Colonic mucosa (tissue), 4 donors: ENCODE results near the gene EXT2. TPM values are rescaled to one million over a fixed set of nuclear protein-coding genes. Genes with fewer than 3 reads are reported as not detected.

Source experiments
- DNase-seq: peaks from one replicate; pipeline ENCODE4 v3.0.0-alpha.2; 2020
- H3K27ac ChIP-seq: fragments of 200-600 bp; one replicate; pipeline ENCODE4 v1.8.0; 2021
- H3K27me3 ChIP-seq: fragments of 200-600 bp; one replicate; pipeline ENCODE4 v1.8.0; 2021
- H3K36me3 ChIP-seq: fragments of 200-600 bp; one replicate; pipeline ENCODE4 v1.8.0; 2021
- H3K4me1 ChIP-seq: fragments of 200-600 bp; one replicate; pipeline ENCODE4 v1.8.0; 2021; ENCODE audit warnings: mild to moderate bottlenecking
- H3K4me3 ChIP-seq: fragments of 200-600 bp; one replicate; pipeline ENCODE4 v1.8.0; 2021
- H3K9ac ChIP-seq, 2 donors: one replicate each; pipeline ENCODE4 v1.7.0; 2013; ENCODE audit warnings: control low read depth in 2 of 2, low read depth in 2 of 2, low read length in 2 of 2
- H3K9me3 ChIP-seq: fragments of 200-600 bp; one replicate; pipeline ENCODE4 v1.8.0; 2021
- intact Hi-C: fragments of 100-400 bp; cut with DNase I; formaldehyde crosslinking; loops from one replicate; pipeline ENCODE4 v1.14.1; 2022
- total RNA-seq, 2 donors: library from RNA; stranded (reverse); fragmentation: NEBNext Ultra II Directional in 1 of 2; extraction: Animal tissue kit (Norgen Biotek cat#: 25700) in 1 of 2; gene quantifications; one replicate each; pipeline ENCODE4 v1.2.1, GENCODE V29; 2021
- TF ChIP-seq, protein P1 (sequence below): fragments of 200-600 bp; IDR thresholded peaks from one replicate; pipeline ENCODE4 v1.8.0; 2022; ENCODE audit warnings: antibody characterized with exemption, mild to moderate bottlenecking
- donor health status: healthy.
- donor health status: DM: no; HTN: no; CAD: no.
- donor health status: DM: no; HTN: no; CAD: no.

EXT2 gene
- total RNA-seq, 2 donors from 2014 or later = 53.2 to 54.7 TPM

DNA sequence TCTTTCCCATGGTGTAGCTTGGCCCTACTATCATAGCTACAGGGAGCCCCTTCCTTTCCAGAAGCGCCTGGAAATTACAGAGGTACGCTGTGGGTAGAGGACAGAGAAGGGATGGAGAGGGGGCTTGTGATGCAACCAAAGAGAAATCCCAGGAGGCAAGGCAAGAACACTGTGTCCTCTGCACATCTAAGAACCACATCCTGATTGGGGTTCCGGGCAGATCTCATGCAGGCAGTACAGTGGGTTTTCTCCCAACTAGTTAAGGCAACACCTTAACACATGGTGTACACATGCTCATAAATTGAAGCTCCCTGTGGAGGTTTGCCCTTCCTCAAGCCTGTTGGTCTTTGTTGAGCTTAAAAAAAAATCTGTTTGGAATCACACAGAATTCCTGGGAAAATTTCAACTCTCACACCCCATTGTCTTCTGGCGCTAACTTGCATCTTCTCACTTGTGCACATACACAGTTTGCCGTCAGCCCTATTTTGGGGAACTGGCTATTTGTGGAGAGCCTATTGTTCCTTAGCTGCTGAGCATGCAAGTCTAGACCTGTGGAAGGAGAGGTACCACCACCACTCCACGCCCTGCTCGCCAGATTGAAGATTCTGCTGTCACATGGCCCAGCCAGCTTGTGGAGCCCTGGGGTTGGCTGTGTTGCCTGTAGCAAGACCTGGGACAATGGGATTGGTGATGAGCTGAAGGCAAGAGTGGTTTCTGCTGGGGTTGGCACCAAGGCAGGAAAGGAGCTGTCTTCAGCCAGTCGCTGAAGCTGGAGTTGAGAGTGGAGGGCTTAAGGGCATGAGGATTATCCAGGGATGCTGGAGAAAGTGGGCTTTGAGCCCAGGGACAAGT is 162.1 kb downstream of the EXT2 start:
- no peak for DNase-seq
- H3K4me1 ChIP-seq = no peaks in the 10 kb centered on the region
- H3K27ac ChIP-seq = no peak overlapping the region
- TF ChIP-seq, protein P1, sequence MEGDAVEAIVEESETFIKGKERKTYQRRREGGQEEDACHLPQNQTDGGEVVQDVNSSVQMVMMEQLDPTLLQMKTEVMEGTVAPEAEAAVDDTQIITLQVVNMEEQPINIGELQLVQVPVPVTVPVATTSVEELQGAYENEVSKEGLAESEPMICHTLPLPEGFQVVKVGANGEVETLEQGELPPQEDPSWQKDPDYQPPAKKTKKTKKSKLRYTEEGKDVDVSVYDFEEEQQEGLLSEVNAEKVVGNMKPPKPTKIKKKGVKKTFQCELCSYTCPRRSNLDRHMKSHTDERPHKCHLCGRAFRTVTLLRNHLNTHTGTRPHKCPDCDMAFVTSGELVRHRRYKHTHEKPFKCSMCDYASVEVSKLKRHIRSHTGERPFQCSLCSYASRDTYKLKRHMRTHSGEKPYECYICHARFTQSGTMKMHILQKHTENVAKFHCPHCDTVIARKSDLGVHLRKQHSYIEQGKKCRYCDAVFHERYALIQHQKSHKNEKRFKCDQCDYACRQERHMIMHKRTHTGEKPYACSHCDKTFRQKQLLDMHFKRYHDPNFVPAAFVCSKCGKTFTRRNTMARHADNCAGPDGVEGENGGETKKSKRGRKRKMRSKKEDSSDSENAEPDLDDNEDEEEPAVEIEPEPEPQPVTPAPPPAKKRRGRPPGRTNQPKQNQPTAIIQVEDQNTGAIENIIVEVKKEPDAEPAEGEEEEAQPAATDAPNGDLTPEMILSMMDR = no peak
- H3K9me3 ChIP-seq = no peaks in the 10 kb centered on the region
- intact Hi-C loops = no loop called here
- H3K9ac ChIP-seq = no peak overlapping the region
- no peaks in the 10 kb centered on the region for H3K27me3 ChIP-seq
- no peaks in the 10 kb centered on the region for H3K36me3 ChIP-seq
- no peak overlapping the region for H3K4me3 ChIP-seq

DNA sequence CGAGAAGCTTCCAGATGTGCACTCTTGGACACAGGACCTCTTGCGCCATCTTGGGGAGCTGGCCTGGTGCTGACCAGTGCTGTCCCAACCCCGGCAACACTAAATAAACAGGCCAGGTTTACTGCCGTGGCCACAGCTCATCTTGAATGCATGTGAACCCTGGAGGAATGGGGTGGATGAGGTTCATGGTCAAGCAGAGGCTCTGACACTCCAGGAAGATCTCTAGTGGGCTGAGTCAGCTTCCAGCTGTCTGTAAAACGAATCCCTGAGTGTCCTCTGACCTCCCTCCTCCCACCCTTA is 162.7 kb downstream of the EXT2 start:
- Histone ChIP-seq H3K27me3 (no peaks in the 10 kb centered on the region), H3K4me3 (no peak overlapping the region), H3K36me3 (no peaks in the 10 kb centered on the region), H3K27ac (no peak overlapping the region), H3K9ac (no peak overlapping the region), H3K9me3 (no peaks in the 10 kb centered on the region), H3K4me1 (no peaks in the 10 kb centered on the region)
- intact Hi-C loops = no loop called here
- no peak for DNase-seq
- TF ChIP-seq, protein P1 = no peak

DNA sequence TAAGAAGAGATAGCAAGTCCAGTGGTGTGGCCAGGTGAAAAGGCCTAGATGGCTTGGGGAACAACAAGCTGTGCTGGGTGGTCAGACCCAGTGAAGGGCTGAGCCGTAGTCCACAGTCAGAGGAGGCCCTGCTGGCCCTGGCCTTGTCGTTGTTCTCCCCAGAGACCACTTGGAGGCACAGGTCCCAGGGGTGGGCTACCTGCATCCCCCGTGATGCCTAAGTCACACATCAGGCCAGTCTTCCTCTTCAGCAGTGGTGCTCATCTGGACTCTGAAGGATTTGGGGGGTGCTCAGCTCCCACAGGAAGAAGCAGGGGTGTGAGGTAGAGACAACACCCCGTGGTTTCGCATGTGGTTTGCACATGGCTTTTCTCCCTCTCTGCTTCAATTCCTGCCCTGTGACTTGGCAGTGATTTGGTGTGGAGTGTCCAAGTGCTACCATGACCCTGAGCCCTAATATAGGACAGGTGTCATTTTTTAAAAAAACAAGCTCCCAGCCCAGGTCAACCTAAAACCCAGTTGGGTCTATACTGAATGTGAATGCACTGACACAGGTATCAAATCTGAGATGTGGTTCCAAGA is 163.5 kb downstream of the EXT2 start:
- Histone ChIP-seq H3K36me3 (no peaks in the 10 kb centered on the region), H3K9ac (no peak overlapping the region), H3K27ac (no peak overlapping the region), H3K9me3 (no peaks in the 10 kb centered on the region), H3K4me1 (no peaks in the 10 kb centered on the region), H3K27me3 (no peaks in the 10 kb centered on the region), H3K4me3 (no peak overlapping the region)
- TF ChIP-seq, protein P1 = no peak
- intact Hi-C loops = no loop called here
- no peak for DNase-seq

DNA sequence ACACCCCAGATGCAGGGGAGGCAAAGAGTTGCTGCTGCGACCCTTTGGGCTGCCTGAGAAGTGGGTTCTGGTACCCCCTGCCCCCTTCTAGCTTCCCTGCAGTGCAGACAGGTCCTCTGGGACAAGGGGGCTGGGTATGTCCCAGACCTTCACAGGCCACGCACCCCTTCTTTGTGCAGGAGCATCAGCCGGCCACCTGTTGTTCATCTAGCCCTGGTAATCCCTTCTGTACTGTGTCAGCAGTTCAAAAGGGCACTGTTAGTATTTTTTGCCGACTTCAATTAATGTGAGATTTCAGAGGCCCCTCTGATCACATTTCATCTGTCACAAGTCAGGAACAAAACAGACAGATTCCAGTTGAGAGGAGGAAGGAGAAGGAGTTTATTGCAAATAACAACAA is 164.6 kb downstream of the EXT2 start:
- intact Hi-C loops = no loop called here
- Histone ChIP-seq H3K27ac (no peak overlapping the region), H3K4me1 (no peaks in the 10 kb centered on the region), H3K27me3 (no peaks in the 10 kb centered on the region), H3K9me3 (no peaks in the 10 kb centered on the region), H3K9ac (no peak overlapping the region), H3K36me3 (no peaks in the 10 kb centered on the region), H3K4me3 (no peak overlapping the region)
- TF ChIP-seq, protein P1 = no peak
- no peak for DNase-seq

DNA sequence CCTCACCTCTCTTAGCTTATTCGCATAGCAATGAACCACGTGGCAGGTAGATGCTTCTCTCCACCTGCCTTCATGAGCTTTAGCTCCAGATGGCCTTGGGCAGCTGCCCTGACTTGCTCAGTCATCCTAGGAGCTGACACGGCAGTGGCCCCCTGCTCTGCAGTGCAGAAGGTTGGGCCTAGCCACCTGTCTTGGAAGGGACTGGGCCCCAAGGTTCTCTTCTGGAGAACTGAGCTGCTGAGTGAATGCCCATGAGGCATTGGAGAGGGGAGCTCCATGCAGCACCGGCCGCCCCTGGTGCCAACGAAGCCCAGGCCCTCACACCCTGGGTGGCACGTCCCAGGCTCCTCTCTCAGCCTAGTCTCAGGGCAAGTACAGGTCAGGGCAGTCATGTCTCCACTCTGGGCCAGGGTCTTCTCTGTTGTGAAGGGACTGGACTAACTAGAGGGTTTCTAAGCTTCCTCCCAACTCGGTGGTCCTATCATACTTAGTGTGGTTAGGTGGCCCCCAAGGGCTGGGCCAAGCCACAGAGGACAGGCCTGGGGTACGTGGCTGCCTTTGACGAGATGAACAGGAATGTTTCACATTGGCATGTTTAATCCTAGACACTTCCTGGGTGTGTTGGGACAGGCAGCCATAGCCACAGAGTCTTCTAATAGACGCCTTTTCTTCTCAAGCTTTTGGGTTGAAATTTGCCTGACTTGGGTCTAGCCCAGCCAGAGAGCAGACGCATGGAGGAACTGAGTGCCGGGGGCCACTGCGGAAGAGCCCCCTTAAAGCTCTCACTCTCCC is 166.5 kb downstream of the EXT2 start:
- no peaks in the 10 kb centered on the region for H3K27me3 ChIP-seq
- H3K9ac ChIP-seq = no peak overlapping the region
- H3K9me3 ChIP-seq = no peaks in the 10 kb centered on the region
- no peak overlapping the region for H3K4me3 ChIP-seq
- TF ChIP-seq, protein P1 = no peak
- no peak overlapping the region for H3K27ac ChIP-seq
- no peaks in the 10 kb centered on the region for H3K4me1 ChIP-seq
- no peak for DNase-seq
- no peaks in the 10 kb centered on the region for H3K36me3 ChIP-seq
- intact Hi-C loops = no loop called here
